Psoas muscle (tissue), 8 donors: ENCODE measurements around the gene PEX5L. TPM values are rescaled to one million over a fixed set of nuclear protein-coding genes. Genes with fewer than 3 reads are reported as not detected.
"Not testable (repeated sequence)": the region's sequence is repeated elsewhere in the genome, so short reads cannot be mapped to it uniquely, and the experiment has no call there.

Experiments
- ATAC-seq, 4 donors: fragments of 200-7000 bp; cut with Tn5 transposase; one replicate each; pipeline ENCODE4 v1.9.1; 2020; ENCODE audit warnings: moderate library complexity in 3 of 4, mild to moderate bottlenecking in 2 of 4
- DNase-seq, 2 donors: peaks; one replicate each; pipeline ENCODE4 v3.0.0-alpha.2; 2020
- H3K27ac ChIP-seq: fragments of 200-600 bp; one replicate; pipeline ENCODE4 v1.8.0; 2022
- H3K27me3 ChIP-seq, 3 donors: fragments of 200-600 bp in 1 of 3; one replicate each; pipeline versions ENCODE4 v1.6.1 to v1.8.0; 2013 to 2022; ENCODE audit warnings: low read length in 2 of 3, mild to moderate bottlenecking in 2 of 3, moderate library complexity in 1 of 3; ENCODE audit not compliant: insufficient read depth in 3 of 3
- H3K36me3 ChIP-seq, 2 donors: fragments of 200-600 bp in 1 of 2; one replicate each; pipeline versions ENCODE4 v1.6.1 to v1.8.0; 2013 to 2022; ENCODE audit warnings: low read depth in 1 of 2, mild to moderate bottlenecking in 1 of 2, moderate library complexity in 1 of 2; ENCODE audit not compliant: insufficient read depth in 1 of 2
- H3K4me1 ChIP-seq: fragments of 200-600 bp; one replicate; pipeline ENCODE4 v1.8.0; 2022
- H3K4me3 ChIP-seq: fragments of 200-600 bp; one replicate; pipeline ENCODE4 v1.8.0; 2022; ENCODE audit warnings: mild to moderate bottlenecking
- H3K9me3 ChIP-seq: fragments of 200-600 bp; one replicate; pipeline ENCODE4 v1.8.0; 2022
- WGBS, 3 donors: extraction: QIAGEN DNeasy Blood & Tissue Kit; methylation state at CpG; one replicate each; pipeline versions ENCODE4 v1.1.6 to v1.1.7; 2013; 5-methylcytosine and 5-hydroxymethylcytosine counted together
- intact Hi-C, 2 donors: fragments of 100-400 bp; cut with DNase I; formaldehyde crosslinking; loops; one replicate each; pipeline versions ENCODE4 v1.11.0 to v1.14.2; 2022
- polyA plus RNA-seq, 3 donors: library from polyadenylated mRNA; stranded (reverse); fragments of 200-250 nt; gene quantifications; one replicate each; pipeline ENCODE4 v1.2.3, GENCODE V29; 2013
- total RNA-seq, 4 donors: library from RNA; stranded (reverse); fragmentation: NEBNext Ultra II Directional in 2 of 4; extraction: Animal tissue kit (Norgen Biotek cat#: 25700) in 2 of 4; gene quantifications; one replicate each; pipeline versions ENCODE4 v1.2.1 to v1.2.4, GENCODE V29; 2021 to 2023
- TF ChIP-seq, protein P1 (sequence below): fragments of 200-600 bp; IDR thresholded peaks from one replicate; pipeline ENCODE4 v1.8.0; 2022; ENCODE audit warnings: antibody characterized with exemption
- donor health status: healthy with polysubstance abuse.
- donor health status: DM: no; HTN: no; CAD: no; lungs with moderate emphysema.
- donor health status: Bipolar disorder and iron deficiency.
- donor health status: healthy.
- donor health status: DM: yes; HTN: yes; CAD: no.
- donor health status: DM: no; HTN: no; CAD: no.
- donor health status: DM: no; HTN: no; CAD: no.
- donor health status: DM: yes; HTN: yes; CAD: no.

PEX5L gene
- total and polyA plus RNA-seq, 7 donors: 0.14 TPM; not detected in 6

DNA sequence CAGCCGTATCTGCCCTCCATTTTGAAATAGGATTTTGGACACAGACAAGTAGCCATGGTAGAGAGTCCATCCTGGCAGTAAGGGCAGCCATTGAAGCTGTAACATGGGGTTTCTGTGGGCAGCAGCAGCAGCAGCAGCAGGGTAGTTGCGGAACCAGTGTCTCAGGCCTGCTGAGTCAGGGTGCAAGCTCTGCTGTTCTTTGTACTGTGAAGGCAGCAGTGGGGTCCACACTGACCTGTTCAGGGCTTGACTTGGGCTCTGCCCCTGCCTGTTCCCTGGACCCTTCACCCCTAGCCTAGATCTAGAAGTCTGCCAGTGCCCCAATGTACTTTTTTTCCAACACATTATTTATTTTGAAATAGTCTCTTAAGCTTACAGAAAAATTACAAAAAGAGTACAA lies 9.7 kb downstream of the PEX5L start:
- H3K9me3 ChIP-seq: no peaks in the 10 kb centered on the region
- no peak overlapping the region for H3K27ac ChIP-seq
- TF ChIP-seq, protein P1, sequence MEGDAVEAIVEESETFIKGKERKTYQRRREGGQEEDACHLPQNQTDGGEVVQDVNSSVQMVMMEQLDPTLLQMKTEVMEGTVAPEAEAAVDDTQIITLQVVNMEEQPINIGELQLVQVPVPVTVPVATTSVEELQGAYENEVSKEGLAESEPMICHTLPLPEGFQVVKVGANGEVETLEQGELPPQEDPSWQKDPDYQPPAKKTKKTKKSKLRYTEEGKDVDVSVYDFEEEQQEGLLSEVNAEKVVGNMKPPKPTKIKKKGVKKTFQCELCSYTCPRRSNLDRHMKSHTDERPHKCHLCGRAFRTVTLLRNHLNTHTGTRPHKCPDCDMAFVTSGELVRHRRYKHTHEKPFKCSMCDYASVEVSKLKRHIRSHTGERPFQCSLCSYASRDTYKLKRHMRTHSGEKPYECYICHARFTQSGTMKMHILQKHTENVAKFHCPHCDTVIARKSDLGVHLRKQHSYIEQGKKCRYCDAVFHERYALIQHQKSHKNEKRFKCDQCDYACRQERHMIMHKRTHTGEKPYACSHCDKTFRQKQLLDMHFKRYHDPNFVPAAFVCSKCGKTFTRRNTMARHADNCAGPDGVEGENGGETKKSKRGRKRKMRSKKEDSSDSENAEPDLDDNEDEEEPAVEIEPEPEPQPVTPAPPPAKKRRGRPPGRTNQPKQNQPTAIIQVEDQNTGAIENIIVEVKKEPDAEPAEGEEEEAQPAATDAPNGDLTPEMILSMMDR: no peak
- H3K36me3 ChIP-seq: no peaks in the 10 kb centered on the region
- H3K27me3 ChIP-seq: peaks cover 0 to 3% (median 0%) of the 10 kb centered on the region in 3 donors
- no peaks in the 10 kb centered on the region for H3K4me1 ChIP-seq
- DNase-seq (no peak), ATAC-seq (no peak)
- 88 to 94% (median 88%) methylated on average over 2 of the region's 2 CpGs for WGBS, 3 donors
- H3K4me3 ChIP-seq: no peak overlapping the region
- intact Hi-C loops: no loop called here

DNA sequence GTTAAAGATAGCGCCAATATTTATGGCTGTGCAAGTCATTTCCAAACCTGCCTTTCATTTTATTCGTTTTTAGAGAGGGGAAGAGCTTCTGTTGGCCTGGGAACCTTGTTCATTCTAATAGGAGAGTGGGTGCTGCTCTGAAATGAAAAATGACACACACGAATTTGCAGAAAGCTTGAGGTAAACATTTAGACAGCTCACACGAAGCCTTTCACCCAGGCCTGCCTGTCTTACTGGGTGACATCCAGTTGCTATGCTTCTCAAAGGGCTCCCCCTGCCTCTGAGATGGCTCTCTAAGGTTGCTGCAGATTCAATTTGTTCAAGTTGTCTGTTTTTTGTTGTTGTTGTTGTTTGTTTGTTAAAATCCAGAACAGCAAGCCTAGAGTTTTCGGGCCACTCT lies 18.2 kb downstream of the PEX5L start:
- WGBS, 3 donors: 47 to 63% (median 59%) methylated on average over 5 of the region's 5 CpGs
- H3K4me1 ChIP-seq: no peaks in the 10 kb centered on the region
- no peaks in the 10 kb centered on the region for H3K9me3 ChIP-seq
- ATAC-seq (no peak), DNase-seq (no peak)
- no peak overlapping the region for H3K27ac ChIP-seq
- H3K4me3 ChIP-seq: no peak overlapping the region
- intact Hi-C loops: no loop called here
- TF ChIP-seq, protein P1: no peak
- H3K27me3 ChIP-seq: no peaks in the 10 kb centered on the region
- no peaks in the 10 kb centered on the region for H3K36me3 ChIP-seq

DNA sequence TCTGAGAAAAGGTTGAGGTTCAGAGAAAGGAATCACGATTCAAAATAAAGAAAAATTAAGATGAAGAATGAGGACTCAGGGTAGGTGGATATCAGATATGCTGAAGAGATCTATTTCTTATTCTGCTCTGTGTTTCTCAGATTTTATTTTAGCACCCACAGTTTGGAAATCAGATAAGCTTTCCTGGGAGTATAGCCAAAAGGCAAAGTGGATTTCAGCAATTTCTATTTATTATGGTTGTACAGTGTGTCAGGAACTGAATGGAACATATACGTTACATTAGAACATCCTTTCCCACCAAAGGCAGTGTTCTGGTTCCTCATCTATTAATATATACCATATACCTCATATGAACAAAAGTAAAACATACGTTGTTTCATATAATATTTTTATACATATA lies 18.9 kb downstream of the PEX5L start:
- WGBS, 3 donors: 74 to 78% (median 76%) methylated on average over 3 of the region's 3 CpGs
- H3K9me3 ChIP-seq: no peaks in the 10 kb centered on the region
- no peaks in the 10 kb centered on the region for H3K27me3 ChIP-seq
- intact Hi-C loops: no loop called here
- TF ChIP-seq, protein P1: no peak
- DNase-seq: no peak
- no peaks in the 10 kb centered on the region for H3K4me1 ChIP-seq
- no peak for ATAC-seq
- no peak overlapping the region for H3K27ac ChIP-seq
- H3K36me3 ChIP-seq: no peaks in the 10 kb centered on the region
- H3K4me3 ChIP-seq: no peak overlapping the region

DNA sequence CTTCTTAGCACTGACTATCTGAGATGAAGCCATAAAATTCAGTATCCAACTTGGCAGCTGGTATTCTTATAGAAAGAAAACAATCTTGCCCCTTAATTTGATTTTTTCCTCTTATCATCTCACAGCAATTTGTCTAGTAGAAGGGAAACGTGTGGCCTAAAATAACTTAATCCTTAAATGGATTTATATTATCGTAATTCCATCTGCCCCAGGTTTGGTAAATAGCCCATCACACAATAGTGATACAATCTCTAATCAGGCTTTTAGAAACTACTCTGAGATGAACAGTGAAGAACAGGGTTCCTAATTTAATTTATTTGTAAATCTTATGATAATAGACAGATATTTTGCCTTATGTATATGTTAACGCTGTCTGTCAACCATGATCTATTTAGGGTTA lies 24.8 kb downstream of the PEX5L start:
- no peak overlapping the region for H3K27ac ChIP-seq
- intact Hi-C loops: no loop called here
- H3K4me1 ChIP-seq: no peaks in the 10 kb centered on the region
- DNase-seq (no peak), ATAC-seq (no peak)
- WGBS, 3 donors: 64 to 69% (median 65%) methylated on average over 3 of the region's 3 CpGs
- H3K4me3 ChIP-seq: no peak overlapping the region
- H3K9me3 ChIP-seq: peaks cover 18% of the 10 kb centered on the region
- H3K36me3 ChIP-seq: no peaks in the 10 kb centered on the region
- TF ChIP-seq, protein P1: no peak
- H3K27me3 ChIP-seq: no peaks in the 10 kb centered on the region

DNA sequence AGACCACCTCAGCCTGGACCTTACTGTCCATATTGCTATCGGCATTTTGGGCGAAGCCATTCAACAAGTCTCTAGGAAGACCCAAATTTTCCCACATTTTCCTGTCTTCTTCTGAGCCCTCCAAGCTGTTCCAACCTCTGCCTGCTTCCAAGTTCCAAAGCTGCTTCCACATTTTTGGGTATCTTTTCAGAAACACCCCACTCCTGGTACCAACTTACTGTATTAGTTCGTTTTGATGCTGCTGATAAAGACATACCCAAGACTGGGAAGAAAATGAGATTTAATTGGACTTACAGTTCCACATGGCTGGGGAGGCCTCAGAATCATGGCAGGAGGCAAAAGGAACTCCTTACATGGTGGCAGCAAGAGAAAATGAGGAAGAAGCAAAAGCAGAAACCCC lies 28.4 kb downstream of the PEX5L start:
- peaks cover 18% of the 10 kb centered on the region for H3K9me3 ChIP-seq
- H3K27ac ChIP-seq, H3K4me3 ChIP-seq, H3K27me3 ChIP-seq, H3K4me1 ChIP-seq, ATAC-seq, intact Hi-C loops, H3K36me3 ChIP-seq, DNase-seq: not testable (repeated sequence)
- 82 to 88% (median 86%) methylated on average over 3 of the region's 3 CpGs for WGBS, 3 donors
